IMR-90 (cell line): Measurements from ENCODE around the gene EPB41L3. TPM values are rescaled to one million over a fixed set of nuclear protein-coding genes. Genes with fewer than 3 reads are reported as not detected.

ENCODE experiments used
- ATAC-seq: fragments of 200-7000 bp; cut with Tn5 transposase; 2 replicates; pipeline ENCODE4 v1.9.1; 2020; ENCODE audit warnings: low read depth, mild to moderate bottlenecking, moderate library complexity
- BruUV-seq: library from RNA; stranded (reverse); fragments of 400-500 nt; replicated peaks from 2 replicates; lab custom pipeline; 2021; lab: Mats Ljungman, UMichigan
- CTCF ChIA-PET: fragments of 300-600 bp; formaldehyde crosslinking; extraction: SDS; loops from one replicate; lab custom pipeline; 2021; ENCODE audit warnings: antibody characterized with exemption; lab: Yijun Ruan, JAX
- POLR2A ChIA-PET: fragments of 300-600 bp; sonication (Branson Sonifier 250); formaldehyde crosslinking; loops from one replicate; lab custom pipeline; 2022; ENCODE audit warnings: antibody characterized with exemption; ENCODE audit not compliant: unreplicated experiment; lab: Charles Lee
- DNase-seq: peaks from one replicate; pipeline ENCODE4 v3.0.0; 2013
- H2AFZ ChIP-seq: replicated peaks from 2 replicates; pipeline ENCODE3; 2013; ENCODE audit warnings: low read length, mild to moderate bottlenecking; ENCODE audit not compliant: poor library complexity
- H2AK5ac ChIP-seq: 2 replicates; pipeline ENCODE4 v1.6.1; 2013; ENCODE audit warnings: low read depth, low read length, inconsistent platforms
- H2AK9ac ChIP-seq: replicated peaks from 2 replicates; pipeline ENCODE3; 2013; ENCODE audit warnings: mild to moderate bottlenecking, low read depth, low read length, moderate library complexity; ENCODE audit not compliant: poor library complexity
- H2BK120ac ChIP-seq: 2 replicates; pipeline ENCODE4 v1.6.1; 2013; ENCODE audit warnings: low read depth, low read length, inconsistent platforms
- H2BK15ac ChIP-seq: 3 replicates; pipeline ENCODE4 v1.6.1; 2013; ENCODE audit warnings: low read depth, low read length, inconsistent platforms
- H2BK20ac ChIP-seq: 2 replicates; pipeline ENCODE4 v1.6.1; 2013; ENCODE audit warnings: low read depth, mild to moderate bottlenecking, inconsistent platforms, low read length, moderate library complexity
- H2BK5ac ChIP-seq: 2 replicates; pipeline ENCODE4 v1.6.1; 2013; ENCODE audit warnings: mild to moderate bottlenecking, low read depth, low read length, inconsistent platforms; ENCODE audit not compliant: poor library complexity, severe bottlenecking
- H3K14ac ChIP-seq: replicated peaks from 2 replicates; pipeline ENCODE4 v1.6.1; 2013; ENCODE audit warnings: low read depth, low read length, inconsistent platforms
- H3K18ac ChIP-seq: 2 replicates; pipeline ENCODE4 v1.6.1; 2013; ENCODE audit warnings: low read depth, low read length, control low read depth
- H3K23ac ChIP-seq: 2 replicates; pipeline ENCODE4 v1.6.1; 2013; ENCODE audit warnings: low read depth, low read length, inconsistent platforms
- H3K27ac ChIP-seq: 2 replicates; pipeline ENCODE4 v1.5.1; 2013; ENCODE audit warnings: mild to moderate bottlenecking, control low read depth, low read length; ENCODE audit not compliant: insufficient read depth
- H3K27me3 ChIP-seq: 2 replicates; pipeline ENCODE4 v1.6.1; 2013; ENCODE audit warnings: low read length; ENCODE audit not compliant: control insufficient read depth, insufficient read depth
- H3K36me3 ChIP-seq: 2 replicates; pipeline ENCODE4 v1.6.1; 2013; ENCODE audit warnings: low read length, mixed read lengths; ENCODE audit not compliant: control insufficient read depth, insufficient read depth
- H3K4ac ChIP-seq: 2 replicates; pipeline ENCODE4 v1.6.1; 2013; ENCODE audit warnings: low read depth, low read length, inconsistent platforms
- H3K4me1 ChIP-seq: 2 replicates; pipeline ENCODE4 v1.6.1; 2013; ENCODE audit warnings: low read length, mixed read lengths; ENCODE audit not compliant: control insufficient read depth, insufficient read depth
- H3K4me2 ChIP-seq: 2 replicates; pipeline ENCODE4 v1.6.1; 2013; ENCODE audit warnings: low read depth, mild to moderate bottlenecking, control low read depth, low read length, moderate library complexity
- H3K4me3 ChIP-seq: 2 replicates; pipeline ENCODE4 v1.5.1; 2013; ENCODE audit warnings: low read depth, mild to moderate bottlenecking, control low read depth, low read length, moderate library complexity; ENCODE audit not compliant: insufficient read depth
- H3K56ac ChIP-seq: 2 replicates; pipeline ENCODE4 v1.6.1; 2013; ENCODE audit warnings: low read length, inconsistent platforms; ENCODE audit not compliant: insufficient read depth; ENCODE audit errors: extremely low read depth
- H3K79me1 ChIP-seq, 2 experiments: 2 replicates each; pipeline ENCODE4 v1.6.1; 2013; ENCODE audit warnings: low read length in 2 of 2, inconsistent platforms in 1 of 2, low read depth in 1 of 2
- H3K9ac ChIP-seq: 2 replicates; pipeline ENCODE4 v1.6.1; 2013; ENCODE audit warnings: low read depth, low read length, control low read depth
- H3K9me1 ChIP-seq: 2 replicates; pipeline ENCODE4 v1.6.1; 2013; ENCODE audit warnings: low read length, inconsistent platforms; ENCODE audit not compliant: insufficient read depth
- H3K9me3 ChIP-seq: 2 replicates; pipeline ENCODE4 v1.6.1; 2013; ENCODE audit warnings: low read length; ENCODE audit not compliant: control insufficient read depth, insufficient read depth
- H4K20me1 ChIP-seq: 2 replicates; pipeline ENCODE4 v1.6.1; 2013; ENCODE audit warnings: low read length, inconsistent platforms; ENCODE audit not compliant: insufficient read depth
- H4K5ac ChIP-seq: 2 replicates; pipeline ENCODE4 v1.6.1; 2013; ENCODE audit warnings: mild to moderate bottlenecking, low read depth, low read length, control low read depth
- H4K8ac ChIP-seq, 2 experiments: 2 replicates each; pipeline ENCODE4 v1.6.1; 2013; ENCODE audit warnings: low read depth in 2 of 2, low read length in 2 of 2, control low read depth in 1 of 2, inconsistent platforms in 1 of 2
- H4K91ac ChIP-seq: 2 replicates; pipeline ENCODE4 v1.6.1; 2013; ENCODE audit warnings: low read depth, low read length, inconsistent platforms; ENCODE audit not compliant: insufficient read depth
- BHLHE40 ChIP-seq: fragments of 150-350 bp; IDR thresholded peaks from 2 replicates; pipeline ENCODE4 v1.6.1; 2016; ENCODE audit warnings: mild to moderate bottlenecking, low read depth, low read length
- CEBPB ChIP-seq: IDR thresholded peaks from 2 replicates; pipeline ENCODE4 v1.6.1; 2012; ENCODE audit warnings: low read depth, low read length, improper control_type of control experiment
- CHD1 ChIP-seq: IDR thresholded peaks from 2 replicates; pipeline ENCODE4 v1.6.1; 2012; ENCODE audit warnings: low read depth, low read length, improper control_type of control experiment
- ELK1 ChIP-seq: fragments of 150-350 bp; IDR thresholded peaks from 2 replicates; pipeline ENCODE4 v1.6.1; 2016; ENCODE audit warnings: low read depth, mild to moderate bottlenecking, low read length, moderate library complexity, borderline replicate concordance
- FOS ChIP-seq: fragments of 150-350 bp; IDR thresholded peaks from 2 replicates; pipeline ENCODE4 v1.6.1; 2016; ENCODE audit warnings: low read depth, low read length
- MAFK ChIP-seq: IDR thresholded peaks from 2 replicates; pipeline ENCODE4 v1.6.1; 2012; ENCODE audit warnings: low read depth, low read length, improper control_type of control experiment
- MAZ ChIP-seq: IDR thresholded peaks from 2 replicates; pipeline ENCODE4 v1.6.1; 2012; ENCODE audit warnings: low read depth, mild to moderate bottlenecking, low read length, improper control_type of control experiment, moderate library complexity, borderline replicate concordance
- MXI1 ChIP-seq: IDR thresholded peaks from 2 replicates; pipeline ENCODE4 v1.6.1; 2012; ENCODE audit warnings: low read depth, mild to moderate bottlenecking, low read length, moderate library complexity, borderline replicate concordance
- NFE2L2 ChIP-seq: fragments of 150-350 bp; IDR thresholded peaks from 2 replicates; pipeline ENCODE4 v1.6.1; 2016; ENCODE audit warnings: low read depth, mild to moderate bottlenecking, low read length
- POLR2A ChIP-seq: IDR thresholded peaks from 2 replicates; pipeline ENCODE4 v1.6.1; 2012; ENCODE audit warnings: mild to moderate bottlenecking, low read depth, low read length
- RAD21 ChIP-seq: IDR thresholded peaks from 2 replicates; pipeline ENCODE4 v1.6.1; 2012; ENCODE audit warnings: low read length, improper control_type of control experiment
- RCOR1 ChIP-seq: IDR thresholded peaks from 2 replicates; pipeline ENCODE4 v1.6.1; 2012; ENCODE audit warnings: mild to moderate bottlenecking, low read length, improper control_type of control experiment; ENCODE audit not compliant: insufficient replicate concordance
- RFX5 ChIP-seq: IDR thresholded peaks from 2 replicates; pipeline ENCODE4 v1.8.0; 2012; ENCODE audit warnings: low read depth, mild to moderate bottlenecking, low read length, moderate library complexity
- SMC3 ChIP-seq: fragments of 150-350 bp; IDR thresholded peaks from 2 replicates; pipeline ENCODE4 v1.6.1; 2016; ENCODE audit warnings: low read depth, mild to moderate bottlenecking, antibody characterized with exemption, low read length, moderate library complexity
- USF2 ChIP-seq: fragments of 150-350 bp; IDR thresholded peaks from 2 replicates; pipeline ENCODE4 v1.6.1; 2017; ENCODE audit warnings: mild to moderate bottlenecking, antibody characterized with exemption, low read length, low read depth
- WGBS, 2 experiments: methylation state at CpG; one replicate each; pipeline versions ENCODE4 v1.1.5 to v1.1.7; 2013; ENCODE audit warnings: missing lambda C conversion rate in 2 of 2; ENCODE audit not compliant: insufficient read length in 1 of 2; ENCODE audit errors: extremely low coverage in 2 of 2; 5-methylcytosine and 5-hydroxymethylcytosine counted together
- dilution Hi-C: fragments of 300-500 bp; cut with HindIII; formaldehyde crosslinking; loops from one replicate; pipeline ENCODE4 v1.14.3; 2018; ENCODE audit warnings: low sequenced_read_pairs; ENCODE audit not compliant: unreplicated experiment
- in situ Hi-C: fragments of 300-500 bp; cut with MboI; formaldehyde crosslinking; loops from 3 replicates; pipeline ENCODE4 v1.14.3; 2019; ENCODE audit warnings: low sequenced_read_pairs, inconsistent platforms, mixed read lengths
- intact Hi-C: fragments of 100-400 bp; cut with micrococcal nuclease; formaldehyde crosslinking; loops from 2 replicates; pipeline ENCODE4 v1.10.0; 2022
- polyA plus RNA-seq, 3 experiments: library from polyadenylated mRNA; depleted of rRNA; stranded (reverse); fragments of >200 nt; gene quantifications; 2 replicates each; pipeline ENCODE4 v1.2.3, GENCODE V29; 2012; ENCODE audit warnings: low replicate concordance in 1 of 3
- total RNA-seq: library from RNA; depleted of rRNA; stranded (reverse); fragments of >200 nt; gene quantifications from 2 replicates; pipeline ENCODE4 v1.2.3, GENCODE V29; 2012
- TF ChIP-seq, protein P1 (sequence below): conservative IDR thresholded peaks from 2 replicates; pipeline ENCODE4 v1.5.1; 2012; ENCODE audit warnings: mild to moderate bottlenecking, low read depth, low read length, improper control_type of control experiment

EPB41L3 gene
- total and polyA plus RNA-seq, 2 of the 4 experiments (the other 2 are of a cell fraction) = 36.6 to 70.3 TPM

- Histone ChIP-seq H2BK20ac (no peak overlapping the region), H2AK5ac (no peak overlapping the region), H3K4ac (no peak overlapping the region), H3K4me1 (peaks cover 4% of the 10 kb centered on the region; the same call in 1 of the 2 replicates), H4K8ac (no peak overlapping the region), H3K79me1 (peaks cover 0 to 3% of the 10 kb centered on the region in 2 experiments; a peak in 2 of 4 replicates), H3K9ac (no peak overlapping the region), H3K9me3 (no peaks in the 10 kb centered on the region), H2BK120ac (no peak overlapping the region), H3K14ac (no peak overlapping the region), H3K4me2 (no peak overlapping the region), H3K27me3 (no peaks in the 10 kb centered on the region), H4K20me1 (no peaks in the 10 kb centered on the region), H3K9me1 (0 out of 2 replicates have a peak, but pooled peaks cover 4% of the 10 kb centered on the region), H2AFZ (no peak overlapping the region), H4K5ac (no peak overlapping the region), H4K91ac (no peak overlapping the region), H3K4me3 (no peak overlapping the region), H3K23ac (no peak overlapping the region), H2BK15ac (no peak overlapping the region), H3K56ac (no peak overlapping the region), H3K27ac (no peak overlapping the region), H2AK9ac (no peak overlapping the region), H3K18ac (no peak overlapping the region), H3K36me3 (no peaks in the 10 kb centered on the region), H2BK5ac (no peak overlapping the region)
- in situ Hi-C loops (no loop called here), dilution Hi-C loops (no loop called here), intact Hi-C loops (no loop called here)
- 83% methylated on average over 1 of the region's 9 CpGs; no CpG with 5 or more reads in 1 of the 2 experiments for WGBS, 2 experiments
- DNase-seq (no peak), ATAC-seq (no peak)
- TF ChIP-seq ELK1 (no peak), CEBPB (no peak), MAZ (no peak), FOS (no peak), NFE2L2 (no peak), MAFK (no peak), SMC3 (no peak), USF2 (no peak), RFX5 (no peak), BHLHE40 (no peak), POLR2A (no peak), MXI1 (no peak), RCOR1 (no peak), RAD21 (no peak), CHD1 (no peak)
- TF ChIP-seq, protein P1, sequence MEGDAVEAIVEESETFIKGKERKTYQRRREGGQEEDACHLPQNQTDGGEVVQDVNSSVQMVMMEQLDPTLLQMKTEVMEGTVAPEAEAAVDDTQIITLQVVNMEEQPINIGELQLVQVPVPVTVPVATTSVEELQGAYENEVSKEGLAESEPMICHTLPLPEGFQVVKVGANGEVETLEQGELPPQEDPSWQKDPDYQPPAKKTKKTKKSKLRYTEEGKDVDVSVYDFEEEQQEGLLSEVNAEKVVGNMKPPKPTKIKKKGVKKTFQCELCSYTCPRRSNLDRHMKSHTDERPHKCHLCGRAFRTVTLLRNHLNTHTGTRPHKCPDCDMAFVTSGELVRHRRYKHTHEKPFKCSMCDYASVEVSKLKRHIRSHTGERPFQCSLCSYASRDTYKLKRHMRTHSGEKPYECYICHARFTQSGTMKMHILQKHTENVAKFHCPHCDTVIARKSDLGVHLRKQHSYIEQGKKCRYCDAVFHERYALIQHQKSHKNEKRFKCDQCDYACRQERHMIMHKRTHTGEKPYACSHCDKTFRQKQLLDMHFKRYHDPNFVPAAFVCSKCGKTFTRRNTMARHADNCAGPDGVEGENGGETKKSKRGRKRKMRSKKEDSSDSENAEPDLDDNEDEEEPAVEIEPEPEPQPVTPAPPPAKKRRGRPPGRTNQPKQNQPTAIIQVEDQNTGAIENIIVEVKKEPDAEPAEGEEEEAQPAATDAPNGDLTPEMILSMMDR = no peak
- ChIA-PET POLR2A (no interaction called here), CTCF (no interaction called here)
- no TSS peak for BruUV-seq
Measured at GRCh38 chr18:5468394-5468793, 75.4 kb downstream of the EPB41L3 start.
